CD4-positive, alpha-beta T cell treated with Interleukin-4 for 1 hour (primary cell): ENCODE data around the gene EPB41L5.
"Not testable (repeated sequence)": the region's sequence is repeated elsewhere in the genome, so short reads cannot be mapped to it uniquely, and the experiment has no call there.

ENCODE experiments used
- DNase-seq, 2 donors: peaks; one replicate each; pipeline ENCODE4 v3.0.0-alpha.2; 2020 to 2022

EPB41L5 gene

DNA sequence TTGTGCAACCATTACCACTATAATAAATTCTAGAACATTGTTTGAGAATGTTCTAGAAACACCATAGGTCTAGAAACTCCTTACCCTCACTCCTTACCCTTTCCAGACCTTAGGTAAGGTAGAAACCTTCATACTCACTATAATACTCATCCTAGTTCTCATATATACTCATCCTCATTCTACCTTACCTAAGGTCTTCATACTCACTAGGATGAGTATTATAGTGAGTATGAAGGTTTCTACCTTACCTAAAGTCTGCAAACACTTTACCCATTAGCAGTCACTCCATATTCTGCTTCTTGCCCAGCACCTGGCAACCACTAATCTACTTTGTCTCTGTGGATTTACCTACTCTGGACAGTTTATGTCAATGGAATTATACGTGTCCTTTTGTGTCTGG lies 135.4 kb downstream of the EPB41L5 start:
- no peak for DNase-seq

DNA sequence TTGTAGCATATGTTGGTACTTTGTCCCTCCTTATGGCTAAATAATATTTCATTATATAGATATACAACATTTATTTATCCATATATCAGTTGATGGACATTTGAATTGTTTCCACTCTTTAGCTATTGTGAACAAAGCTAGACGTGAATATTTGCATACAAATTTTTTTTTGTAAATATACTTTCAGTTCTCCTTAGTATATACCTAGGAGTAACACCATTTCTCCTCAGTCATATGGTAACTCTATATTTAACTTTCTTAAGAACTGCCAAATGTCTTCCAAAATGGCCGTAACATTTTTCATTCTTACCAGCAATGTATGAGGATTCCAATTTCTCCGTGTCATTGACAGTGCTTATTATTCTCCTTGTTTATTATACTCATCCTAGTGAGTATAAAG lies 135.8 kb downstream of the EPB41L5 start:
- DNase-seq, result no peak

DNA sequence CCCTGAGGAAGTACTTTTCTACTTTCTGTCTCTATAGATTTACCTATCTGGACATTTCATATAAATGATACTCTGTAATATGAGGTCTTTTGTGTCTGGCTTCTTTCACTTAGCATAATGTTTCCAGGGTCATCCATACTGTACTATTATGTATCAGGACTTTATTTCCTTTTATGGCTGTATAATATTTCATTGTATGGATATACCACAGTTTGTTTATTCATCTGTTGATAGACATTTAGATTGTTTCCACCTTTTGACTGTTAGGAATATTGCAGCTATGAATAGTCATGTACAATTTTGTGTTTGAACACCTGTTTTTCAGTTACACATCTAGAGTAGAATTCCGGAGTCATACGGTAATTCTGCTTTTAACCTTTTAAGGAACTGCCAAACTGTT lies 136.5 kb downstream of the EPB41L5 start:
- no peak for DNase-seq

DNA sequence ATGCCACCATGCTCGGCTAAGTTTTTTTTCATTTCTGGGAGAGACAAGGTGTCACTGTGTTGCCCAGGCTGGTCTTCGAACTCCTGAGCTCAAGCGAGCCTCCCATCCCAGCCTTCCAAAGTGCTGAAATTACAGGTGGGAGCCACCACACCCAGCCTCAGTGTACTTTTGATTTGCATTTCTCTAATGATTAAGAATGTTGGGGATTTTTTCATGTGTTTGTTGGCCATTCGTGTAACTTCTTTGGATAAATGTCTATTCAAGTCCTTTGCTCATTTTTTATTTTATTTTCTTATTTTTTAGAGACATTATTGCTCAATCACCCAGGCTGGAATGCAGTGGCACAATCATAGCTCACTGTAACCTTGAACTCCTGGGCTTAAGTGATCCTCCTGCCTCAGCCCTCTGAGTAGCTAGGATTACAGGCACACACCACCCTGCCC lies 137.2 kb downstream of the EPB41L5 start:
- DNase-seq, result no peak

DNA sequence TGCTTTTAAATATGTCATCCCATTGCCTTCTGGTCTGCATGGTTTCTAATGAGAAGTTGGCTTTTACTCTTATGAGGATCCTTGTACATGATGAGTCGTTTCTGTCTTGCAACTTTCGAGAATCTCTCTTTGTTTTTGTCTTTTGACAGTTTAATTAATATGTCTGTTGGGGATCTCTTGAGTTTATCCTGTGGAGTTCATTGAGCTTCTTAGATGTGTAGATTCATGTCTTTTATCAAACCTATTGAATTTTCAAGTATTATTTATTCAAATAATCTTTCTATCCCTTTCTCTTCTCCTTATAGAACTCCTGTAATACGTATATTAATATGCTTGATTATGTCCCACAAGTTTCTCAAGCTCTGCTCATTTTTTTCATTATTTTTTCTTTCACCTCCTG lies 142.4 kb downstream of the EPB41L5 start:
- no peak for DNase-seq

DNA sequence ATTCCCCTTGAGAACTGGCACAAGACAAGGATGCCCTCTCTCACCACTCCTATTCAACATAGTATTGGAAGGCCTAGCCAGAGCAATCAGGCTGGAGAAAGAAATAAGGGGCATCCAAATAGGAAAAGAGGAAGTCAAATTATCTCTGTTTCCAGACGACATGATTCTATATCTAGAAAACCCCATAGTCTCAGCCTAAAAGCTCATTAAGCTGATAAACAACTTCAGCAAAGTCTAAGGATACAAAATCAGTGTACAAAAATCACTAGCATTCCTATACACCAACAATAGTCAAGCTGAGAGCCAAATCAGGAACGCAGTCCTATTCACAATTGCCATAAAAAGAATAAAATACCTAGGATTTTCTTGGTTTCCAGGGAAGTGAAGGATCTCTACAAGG lies 145.8 kb downstream of the EPB41L5 start:
- DNase-seq, result not testable (repeated sequence)

DNA sequence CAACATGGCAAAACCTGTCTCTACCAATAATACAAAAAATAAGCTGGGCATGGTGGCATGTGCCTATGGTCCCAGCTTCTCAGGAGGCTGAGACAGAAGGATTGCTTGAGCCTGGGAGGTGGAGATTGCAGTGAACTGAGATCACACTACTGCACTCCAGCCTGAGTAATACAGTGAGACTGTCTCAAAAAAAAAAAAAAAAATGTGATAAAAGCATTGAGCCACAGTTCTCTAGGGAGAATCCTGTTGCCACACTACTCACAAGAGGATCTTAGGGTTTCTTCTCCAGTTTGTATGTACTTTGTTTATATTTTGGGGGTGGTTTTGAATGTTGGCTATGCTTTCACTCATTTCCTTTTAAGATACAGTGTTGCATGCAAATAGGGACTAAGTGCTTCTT lies 148.3 kb downstream of the EPB41L5 start:
- no peak for DNase-seq

DNA sequence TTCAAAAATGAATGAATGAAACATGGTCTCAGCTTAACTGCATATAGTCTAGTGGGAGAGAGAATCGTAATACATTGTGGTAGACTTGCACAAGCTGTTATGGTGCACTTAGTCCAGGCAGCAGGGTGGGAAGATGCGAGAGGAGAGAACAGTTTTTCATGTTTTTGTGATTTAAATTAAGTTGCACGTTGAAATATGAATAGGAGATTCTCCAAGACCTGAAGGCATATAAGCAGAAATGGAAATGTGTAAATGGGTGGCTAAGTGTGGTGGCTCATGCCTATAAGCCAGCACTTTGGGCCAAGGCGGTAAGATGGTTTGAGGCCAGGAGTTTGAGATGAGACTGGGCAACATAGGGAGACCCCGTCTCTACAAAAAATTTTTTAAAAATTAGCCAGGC lies 149.8 kb downstream of the EPB41L5 start:
- no peak for DNase-seq

DNA sequence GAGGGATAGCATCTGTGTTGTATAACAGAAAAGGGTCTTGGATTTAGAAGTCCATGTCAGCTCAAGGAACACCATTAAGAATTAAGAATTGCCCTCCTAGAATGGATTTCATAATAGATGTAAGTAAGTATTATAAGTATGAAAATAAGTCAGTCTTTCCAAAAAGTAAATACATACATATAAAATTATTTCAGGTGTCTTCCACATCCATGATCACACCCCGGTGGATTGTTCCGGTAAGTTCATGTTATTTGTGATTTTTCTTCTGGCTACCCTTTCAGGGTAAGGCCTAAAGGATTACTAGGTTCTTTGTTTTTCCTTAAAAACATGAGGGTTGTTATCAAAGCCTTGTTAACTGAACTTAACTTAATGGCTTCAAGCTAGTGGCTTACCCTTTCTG lies 154.4 kb downstream of the EPB41L5 start:
- no peak for DNase-seq

DNA sequence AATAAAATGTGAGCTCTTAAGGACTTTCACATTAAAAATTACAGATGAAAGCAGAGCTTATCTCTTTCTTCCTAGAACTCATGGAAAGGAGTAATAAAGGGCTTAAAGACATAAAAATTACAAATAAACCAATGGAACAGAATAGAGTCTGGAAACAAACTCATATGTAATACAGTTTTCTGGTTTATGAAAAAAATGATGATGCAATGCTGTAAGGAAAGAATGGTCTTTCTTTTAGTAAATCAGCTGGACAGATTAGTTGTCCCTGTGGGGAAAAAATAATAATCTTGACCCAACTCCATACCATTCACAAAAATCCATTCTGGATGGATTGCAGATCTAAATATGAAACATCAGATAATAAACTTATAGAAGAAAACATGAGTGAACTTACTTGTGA lies 156.1 kb downstream of the EPB41L5 start:
- DNase-seq, result no peak

DNA sequence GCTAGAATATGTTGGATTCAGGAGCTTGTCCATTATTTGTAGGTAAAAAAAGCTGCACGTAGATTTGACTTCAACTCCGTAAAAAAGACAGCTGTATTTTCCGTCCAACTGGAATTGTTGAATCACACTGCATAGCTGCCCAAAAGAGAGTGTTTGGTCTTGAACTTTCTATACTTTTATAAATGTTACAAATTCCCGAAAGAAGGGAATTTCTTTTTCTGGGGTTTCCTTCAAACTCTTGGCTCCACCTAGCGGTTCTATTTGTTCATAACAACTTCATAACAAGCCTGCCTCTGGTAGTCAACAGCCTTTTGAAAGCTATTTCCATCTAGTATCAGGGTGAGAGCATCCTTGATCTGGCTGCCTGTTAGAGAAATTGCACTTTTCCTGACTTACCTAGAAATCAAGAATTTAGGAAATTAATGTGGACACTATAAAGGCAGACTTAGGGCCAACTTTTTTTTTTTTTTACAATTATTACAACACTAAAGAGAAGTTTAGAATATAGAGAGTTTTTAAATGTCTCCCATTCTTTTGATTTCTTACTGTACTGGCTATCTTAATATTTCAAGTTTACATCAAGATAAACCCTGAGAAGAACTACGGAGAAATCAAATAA lies 162.2 kb downstream of the EPB41L5 start:
- DNase-seq, result peak; percentile 22 to 68

DNA sequence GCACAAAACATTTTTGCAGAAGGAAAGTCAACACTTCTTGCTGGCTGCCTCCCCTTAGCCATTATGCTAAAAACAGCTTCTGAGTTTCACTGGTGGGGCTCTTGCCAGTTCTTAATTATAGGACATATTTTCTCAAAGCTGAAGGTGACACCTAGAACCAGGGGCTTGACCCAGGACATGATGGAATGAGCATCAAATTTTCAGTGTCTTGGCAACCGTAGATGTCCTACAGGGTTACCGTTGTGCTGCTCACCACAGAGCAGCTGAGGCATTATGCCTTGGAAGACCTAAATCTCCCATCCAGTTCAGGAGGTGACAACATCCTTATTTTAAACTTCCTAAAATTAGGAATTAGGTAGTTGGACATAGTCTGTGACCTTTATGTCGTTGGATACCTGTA lies 163.6 kb downstream of the EPB41L5 start:
- no peak for DNase-seq

DNA sequence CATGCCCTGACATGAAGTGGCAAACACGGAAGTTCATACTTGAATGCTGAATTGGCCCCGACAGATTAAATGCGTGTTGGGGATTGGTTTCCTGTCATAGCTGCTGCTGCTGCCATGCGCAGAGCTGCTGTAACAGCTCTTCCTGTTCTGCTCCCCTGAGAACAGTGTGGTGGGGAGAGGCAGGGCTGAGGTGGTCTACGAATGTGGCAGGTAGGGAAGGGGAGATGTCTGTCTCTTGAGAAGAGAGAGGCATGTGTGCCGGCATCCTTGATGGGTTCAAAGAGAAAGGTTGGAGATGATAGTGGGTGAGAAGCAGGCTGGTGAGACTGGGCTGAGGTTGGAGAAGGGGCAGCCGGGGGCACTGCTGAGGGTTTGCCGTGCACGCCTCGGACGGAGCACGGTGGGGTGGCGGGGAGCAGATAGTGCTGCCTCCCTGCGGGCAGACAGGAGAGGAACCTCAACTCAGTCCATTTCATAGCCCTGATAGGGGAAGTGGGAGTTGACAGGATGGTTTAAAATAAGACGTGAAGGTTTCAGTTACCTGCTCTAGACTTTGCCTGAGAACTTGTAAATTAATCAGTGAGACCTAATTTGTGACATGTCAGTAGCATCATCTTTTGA lies 164.2 kb downstream of the EPB41L5 start:
- DNase-seq, result peak; percentile 85

DNA sequence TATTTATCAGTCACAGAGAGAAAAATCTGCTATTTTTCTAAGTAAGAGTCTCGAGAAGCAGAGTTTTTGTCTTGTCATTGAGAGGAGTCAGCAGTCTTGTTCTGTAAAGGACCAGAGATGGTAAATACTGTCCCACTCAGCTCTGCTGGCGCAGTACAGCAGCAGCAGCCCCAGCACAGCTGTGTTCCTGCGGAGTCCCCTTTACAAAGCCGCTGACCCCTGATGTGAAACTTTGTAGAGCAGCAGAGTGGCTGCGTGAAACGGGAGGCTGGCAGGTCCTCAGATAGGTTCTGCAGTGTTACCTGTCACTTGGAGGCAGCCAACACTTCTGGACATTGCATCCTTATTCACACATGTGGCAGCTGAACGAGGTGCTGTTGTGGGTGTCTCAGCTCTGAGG lies 165.1 kb downstream of the EPB41L5 start:
- no peak for DNase-seq

DNA sequence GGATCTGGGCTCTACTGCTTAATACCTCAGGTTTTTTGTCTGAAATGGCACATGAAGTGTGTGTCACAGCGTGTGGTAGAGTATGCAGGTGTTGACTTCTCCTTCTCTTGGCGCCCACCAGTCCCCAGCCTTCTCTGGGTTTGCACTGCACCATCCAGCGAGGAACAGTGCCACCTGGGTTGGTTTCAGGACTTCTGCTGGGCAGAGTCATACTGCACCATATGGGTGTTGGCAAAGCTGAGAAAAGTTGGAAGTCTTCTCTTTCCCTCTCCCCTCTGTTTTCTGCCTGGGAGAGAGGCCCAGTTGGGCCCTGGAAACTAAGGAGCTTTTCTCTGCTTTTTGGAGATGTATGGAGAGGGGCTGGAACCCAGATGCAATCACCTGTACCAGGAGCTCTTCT lies 166.5 kb downstream of the EPB41L5 start:
- no peak for DNase-seq

DNA sequence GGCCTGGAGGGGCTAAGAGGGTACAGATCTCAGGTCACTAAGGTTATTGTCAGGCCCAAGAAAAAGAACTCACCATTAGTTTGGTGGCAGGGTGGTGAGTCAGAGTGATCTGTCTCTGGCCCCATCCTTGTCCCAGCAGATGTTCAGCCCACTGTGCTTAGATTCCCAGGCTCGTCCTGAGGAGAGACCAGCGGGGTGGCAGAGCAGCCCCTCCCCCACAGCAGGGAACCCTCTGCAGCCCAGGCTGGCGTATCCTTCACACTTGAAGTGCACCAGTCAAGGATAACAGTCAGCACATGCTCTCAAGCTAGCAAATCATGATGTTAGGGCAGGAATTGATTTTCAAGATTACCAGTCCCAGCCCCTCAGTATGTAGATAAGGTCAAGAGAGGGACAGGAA lies 167.2 kb downstream of the EPB41L5 start:
- no peak for DNase-seq

DNA sequence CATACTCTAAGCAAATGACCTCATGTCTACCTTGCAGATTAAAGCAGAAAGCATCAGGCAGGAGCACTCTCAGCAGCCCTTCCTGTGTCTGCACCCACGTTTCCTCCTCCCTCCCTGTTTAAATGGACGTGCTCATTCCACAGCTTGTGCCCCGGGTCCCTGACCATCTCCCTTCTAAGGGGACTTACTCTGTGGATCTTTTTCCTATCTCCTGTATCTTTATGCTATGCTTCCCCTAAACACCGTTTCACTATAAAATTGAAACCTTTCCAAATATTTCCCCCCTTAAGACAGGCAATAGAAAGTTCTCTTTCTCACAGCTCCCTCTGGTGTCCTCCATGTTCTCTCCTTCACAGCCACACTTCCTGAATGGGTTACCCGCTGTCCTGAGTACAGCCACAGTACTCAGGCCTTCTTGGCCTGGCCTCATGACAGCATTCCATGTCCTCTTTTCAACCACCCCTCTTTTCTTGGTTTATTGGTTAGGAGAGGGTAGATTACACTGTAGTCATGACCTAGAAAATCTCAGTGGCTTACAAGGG lies 169.2 kb downstream of the EPB41L5 start:
- DNase-seq, result peak in 1 of 2 donors; percentile 15

DNA sequence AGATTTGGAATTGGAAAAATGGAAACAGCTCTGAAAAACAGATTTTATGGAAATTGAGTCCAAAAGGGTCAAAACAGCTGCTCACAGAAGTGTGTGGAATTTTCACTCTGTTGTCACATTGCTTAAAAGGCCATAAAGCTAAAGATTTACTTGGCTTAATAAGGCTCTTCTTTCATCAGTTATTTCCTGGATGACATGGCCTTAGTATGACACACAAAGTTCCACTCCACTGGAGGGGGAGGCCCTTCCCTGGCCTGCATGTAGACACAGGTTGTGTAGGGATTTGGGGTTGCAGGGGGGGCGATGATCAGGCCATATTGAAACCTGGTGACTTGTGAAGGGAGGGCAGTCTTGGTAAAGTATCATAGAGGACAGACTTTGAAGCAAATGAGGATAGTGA lies 176.3 kb downstream of the EPB41L5 start:
- no peak for DNase-seq

DNA sequence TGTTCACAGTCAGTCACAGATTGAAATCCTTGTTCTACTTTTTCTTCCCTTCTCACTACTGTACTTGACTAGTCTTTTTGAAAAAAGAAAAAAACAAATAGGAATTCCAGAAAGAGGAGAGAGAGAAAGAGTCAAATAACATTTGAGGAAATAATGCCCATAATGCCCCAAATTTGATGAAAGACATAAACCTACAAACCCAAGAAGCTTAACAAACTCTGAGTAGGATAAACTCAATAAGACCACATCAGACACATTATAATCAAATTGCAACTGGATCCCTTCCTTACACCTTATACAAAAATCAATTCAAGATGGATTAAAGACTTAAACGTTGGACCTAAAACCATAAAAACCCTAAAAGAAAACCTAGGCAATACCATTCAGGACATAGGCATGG lies 179.4 kb downstream of the EPB41L5 start:
- DNase-seq, result no peak

DNA sequence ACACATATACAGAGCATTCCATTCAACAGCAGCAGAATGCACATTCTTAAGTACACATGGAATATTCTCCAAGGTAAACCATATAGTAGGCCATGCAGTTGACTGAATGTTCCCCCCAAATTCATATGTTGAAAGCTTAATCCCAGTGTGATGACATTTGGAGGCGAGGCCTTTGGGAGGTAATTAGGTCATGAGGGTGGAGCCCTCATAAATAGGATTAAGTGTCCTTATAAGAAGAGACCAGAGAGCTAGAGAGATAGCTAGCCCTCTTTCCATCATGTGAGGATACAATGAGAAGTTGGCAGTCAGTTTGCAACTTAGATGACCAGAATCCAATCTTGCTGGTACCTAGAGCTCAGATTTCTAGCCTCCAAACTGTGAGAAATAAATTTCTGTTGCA lies 182.7 kb downstream of the EPB41L5 start:
- DNase-seq, result no peak

DNA sequence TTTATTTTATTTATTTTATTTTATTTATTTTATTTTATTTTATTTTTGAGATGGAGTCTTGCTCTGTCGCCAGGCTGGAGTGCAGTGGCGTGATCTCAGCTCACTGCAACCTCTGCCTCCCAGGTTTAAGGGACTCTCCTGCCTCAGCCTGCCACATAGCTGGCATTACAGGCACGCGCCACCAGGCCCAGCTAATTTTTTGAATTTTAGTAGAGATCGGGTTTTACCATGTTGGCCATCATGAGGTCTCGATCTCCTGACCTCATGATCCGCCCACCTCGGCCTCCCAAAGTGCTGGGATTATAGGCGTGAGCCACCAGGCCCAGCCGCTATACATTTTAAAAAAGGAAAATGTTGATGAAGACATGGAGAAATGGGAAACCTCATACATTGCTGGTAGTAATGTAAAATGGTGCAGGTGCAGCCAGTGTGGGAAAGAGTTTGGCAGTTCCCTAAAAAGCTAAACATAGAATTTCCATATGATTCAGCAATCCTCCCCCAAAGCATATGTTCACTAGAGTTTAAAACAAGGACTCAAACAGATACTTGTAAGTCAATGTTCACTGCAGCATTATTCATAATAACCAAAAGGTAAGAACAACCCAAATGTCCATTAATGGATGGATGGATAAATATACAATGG lies 187.1 kb downstream of the EPB41L5 start:
- not testable (repeated sequence) for DNase-seq

DNA sequence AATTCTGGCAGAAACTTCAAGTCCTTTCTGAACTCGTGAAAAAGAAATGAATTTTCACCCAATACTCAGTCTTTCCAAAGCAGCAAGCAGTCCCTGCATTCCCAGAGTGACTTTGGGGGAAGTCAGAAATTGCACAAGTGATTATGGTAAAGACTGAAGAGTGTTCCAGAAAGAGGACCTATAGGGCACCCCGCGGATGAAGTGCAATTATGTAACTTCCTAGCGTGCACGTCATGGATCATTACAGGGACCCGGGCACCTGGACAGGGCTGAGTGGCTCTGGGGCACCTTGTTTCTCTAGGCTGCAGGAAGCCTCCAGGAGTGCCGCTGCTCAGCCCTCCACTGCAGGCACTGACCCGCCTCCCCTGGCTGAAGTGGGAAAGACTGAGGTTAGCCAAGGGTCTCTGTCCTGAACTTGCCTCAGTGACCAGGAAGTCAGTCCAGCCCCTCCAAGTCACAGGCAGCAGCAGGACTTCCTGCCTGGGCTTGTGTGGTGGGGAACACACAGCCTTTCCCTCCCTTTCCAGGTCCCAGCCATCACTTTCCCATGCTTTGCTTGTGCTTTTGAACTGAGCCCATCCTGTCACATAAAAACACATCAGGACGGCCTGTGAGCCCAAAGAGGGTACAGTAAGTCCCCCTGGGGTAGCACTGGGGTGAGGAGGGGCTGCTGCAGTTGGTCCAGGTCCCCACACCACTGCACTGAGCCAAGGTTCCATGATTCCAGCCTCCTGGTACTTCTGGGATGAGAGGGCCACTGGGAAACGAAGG lies 190.6 kb downstream of the EPB41L5 start:
- peak in 1 of 2 donors; percentile 35 for DNase-seq

DNA sequence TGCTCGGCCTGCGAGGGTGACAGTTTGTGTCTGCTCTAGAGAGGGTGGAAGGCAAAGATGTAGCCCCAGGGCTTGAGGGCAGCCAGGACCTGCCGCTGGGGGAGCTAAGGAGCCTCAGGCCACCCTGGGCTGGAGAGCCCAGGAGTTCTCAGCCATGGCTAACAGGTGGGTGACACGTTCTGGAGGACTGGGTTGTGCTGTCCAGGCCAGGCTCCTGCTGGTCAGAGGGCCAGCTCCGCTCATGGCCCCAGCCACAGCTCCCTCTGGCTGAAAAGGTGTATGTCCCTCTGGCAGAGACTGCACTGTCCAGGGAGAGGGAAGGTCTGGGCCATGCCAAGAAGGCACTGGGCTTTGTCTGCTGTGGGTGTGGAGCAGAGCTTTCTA lies 191.1 kb downstream of the EPB41L5 start:
- DNase-seq, result no peak

DNA sequence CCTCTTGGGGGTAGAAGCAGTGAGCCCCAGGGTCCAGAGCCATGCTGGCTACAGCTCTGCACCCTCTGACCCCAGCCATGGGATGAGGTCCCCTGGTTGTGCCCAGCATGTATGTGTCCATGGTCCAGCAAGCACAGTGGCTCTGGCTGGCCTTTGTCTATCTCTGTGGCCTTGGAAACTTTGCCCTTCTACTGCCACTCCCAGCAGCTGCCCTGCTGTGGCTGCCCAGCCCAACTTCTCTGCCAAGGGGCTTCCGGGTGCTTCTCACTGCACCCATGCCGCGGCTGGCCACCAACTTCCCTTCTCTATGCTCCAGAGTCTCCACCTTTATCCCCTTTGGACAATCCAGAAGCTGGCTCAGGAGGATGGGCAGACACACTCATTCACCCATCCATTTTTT lies 191.5 kb downstream of the EPB41L5 start:
- no peak for DNase-seq
